Urothelium cell line (cell line): ENCODE results near the gene MED15.

Source experiments
- DNase-seq: peaks from one replicate; pipeline ENCODE4 v3.0.0; 2011; ENCODE audit warnings: low spot score, mixed read lengths
- FAIRE-seq: peaks from 2 replicates; lab custom pipeline; 2011; peaks lifted over from hg19 to GRCh38; lab: Jason Lieb, UNC

MED15 gene

GRCh38 chr22:20567371-20567847 is 60.0 kb downstream of the MED15 start:
- FAIRE-seq (no peak), DNase-seq (no peak)

- peak; percentile 89 for FAIRE-seq
- DNase-seq = peak; percentile 55
These were observed 60.6 kb downstream of the MED15 start for GRCh38 chr22:20567993-20568417.

GRCh38 chr22:20568502-20569058 is 61.2 kb downstream of the MED15 start:
- peak; percentile 61 for FAIRE-seq

GRCh38 chr22:20569059-20570058 is 61.9 kb downstream of the MED15 start:
- peak; percentile 99 for DNase-seq
- peak; percentile 99 for FAIRE-seq

More at GRCh38 chr22:20568502-20569058, 61.2 kb downstream of the MED15 start:
- no peak for DNase-seq

GRCh38 chr22:20571078-20571503 is 63.7 kb downstream of the MED15 start:
- no peak for FAIRE-seq
- DNase-seq = no peak

GRCh38 chr22:20571531-20572007 is 64.2 kb downstream of the MED15 start:
- FAIRE-seq (no peak), DNase-seq (no peak)

- DNase-seq = no peak
- FAIRE-seq = no peak
These were observed 64.9 kb downstream of the MED15 start for GRCh38 chr22:20572132-20572802.

GRCh38 chr22:20573176-20573832 is 65.9 kb downstream of the MED15 start:
- FAIRE-seq (peak; percentile 20), DNase-seq (no peak)

GRCh38 chr22:20573833-20574615 is 66.6 kb downstream of the MED15 start:
- peak; percentile 5 for FAIRE-seq

GRCh38 chr22:20574920-20575353 is 67.5 kb downstream of the MED15 start:
- DNase-seq = no peak
- no peak for FAIRE-seq

More at GRCh38 chr22:20573833-20574615, 66.6 kb downstream of the MED15 start:
- no peak for DNase-seq

GRCh38 chr22:20575724-20576444 is 68.5 kb downstream of the MED15 start:
- no peak for DNase-seq
- FAIRE-seq = no peak

- DNase-seq = no peak
- FAIRE-seq = peak; percentile 30
These were observed 69.0 kb downstream of the MED15 start for GRCh38 chr22:20576445-20576816.

- no peak for FAIRE-seq
- no peak for DNase-seq
These were observed 69.6 kb downstream of the MED15 start for GRCh38 chr22:20577045-20577444.

GRCh38 chr22:20577549-20577975 is 70.2 kb downstream of the MED15 start:
- DNase-seq = no peak
- FAIRE-seq = no peak

GRCh38 chr22:20578192-20578591 is 70.8 kb downstream of the MED15 start:
- DNase-seq = no peak
- no peak for FAIRE-seq

- peak; percentile 68 for FAIRE-seq
- no peak for DNase-seq
These were observed 71.3 kb downstream of the MED15 start for GRCh38 chr22:20578707-20579106.

- FAIRE-seq (peak; percentile 50), DNase-seq (no peak)
These were observed 72.1 kb downstream of the MED15 start for GRCh38 chr22:20579273-20580120.

GRCh38 chr22:20580179-20580578 is 72.8 kb downstream of the MED15 start:
- no peak for DNase-seq
- FAIRE-seq = no peak
